ENCODE results near the gene STRN4.

- TF ChIP-seq, protein P1, sequence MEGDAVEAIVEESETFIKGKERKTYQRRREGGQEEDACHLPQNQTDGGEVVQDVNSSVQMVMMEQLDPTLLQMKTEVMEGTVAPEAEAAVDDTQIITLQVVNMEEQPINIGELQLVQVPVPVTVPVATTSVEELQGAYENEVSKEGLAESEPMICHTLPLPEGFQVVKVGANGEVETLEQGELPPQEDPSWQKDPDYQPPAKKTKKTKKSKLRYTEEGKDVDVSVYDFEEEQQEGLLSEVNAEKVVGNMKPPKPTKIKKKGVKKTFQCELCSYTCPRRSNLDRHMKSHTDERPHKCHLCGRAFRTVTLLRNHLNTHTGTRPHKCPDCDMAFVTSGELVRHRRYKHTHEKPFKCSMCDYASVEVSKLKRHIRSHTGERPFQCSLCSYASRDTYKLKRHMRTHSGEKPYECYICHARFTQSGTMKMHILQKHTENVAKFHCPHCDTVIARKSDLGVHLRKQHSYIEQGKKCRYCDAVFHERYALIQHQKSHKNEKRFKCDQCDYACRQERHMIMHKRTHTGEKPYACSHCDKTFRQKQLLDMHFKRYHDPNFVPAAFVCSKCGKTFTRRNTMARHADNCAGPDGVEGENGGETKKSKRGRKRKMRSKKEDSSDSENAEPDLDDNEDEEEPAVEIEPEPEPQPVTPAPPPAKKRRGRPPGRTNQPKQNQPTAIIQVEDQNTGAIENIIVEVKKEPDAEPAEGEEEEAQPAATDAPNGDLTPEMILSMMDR (conservative IDR thresholded peaks at IDR 0.05 in 1 of 2, IDR thresholded peaks at IDR 0.05 in 1 of 2; ENCODE audit: low read depth in 1 of 2, low read length in 2 of 2) = no peak
- no peak for TF ChIP-seq EZH2 (IDR thresholded peaks at IDR 0.05; ENCODE audit: low read length, missing control alignments)
These were observed 45.5 kb downstream of the STRN4 start for GRCh38 chr19:46700704-46701103.

Data from fibroblast of lung (primary cell).